Measurements from ENCODE around the gene USH2A. TPM values are rescaled to one million over a fixed set of nuclear protein-coding genes. Genes with fewer than 3 reads are reported as not detected.

USH2A gene
- total RNA-seq, 2 donors from 2014 or later: 0.74 TPM; not detected in 1

GRCh38 chr1:216461466-216461865, 38.2 kb upstream of the USH2A start:
- Histone ChIP-seq H3K27me3 (replicated peaks; ENCODE audit: insufficient read depth) (no peaks in the 10 kb centered on the region), H3K9me3 (no peaks in the 10 kb centered on the region), H3K4me3 (no peak overlapping the region), H3K27ac (no peak overlapping the region), H3K4me1 (replicated peaks) (no peaks in the 10 kb centered on the region), H3K36me3 (no peaks in the 10 kb centered on the region)
- no peak for DNase-seq (ENCODE audit: low spot score)
- no peak for TF ChIP-seq CTCF (IDR thresholded peaks at IDR 0.05)
- intact Hi-C loops (cut with DNase I): no loop called here

- no peaks in the 10 kb centered on the region for H3K4me1 ChIP-seq (replicated peaks)
- no peak overlapping the region for H3K4me3 ChIP-seq
- no peaks in the 10 kb centered on the region for H3K36me3 ChIP-seq
- H3K27ac ChIP-seq: no peak overlapping the region
- H3K9me3 ChIP-seq: no peaks in the 10 kb centered on the region
- WGBS: 81% methylated on average over 3 of the region's 3 CpGs
- DNase-seq (ENCODE audit: low spot score): no peak
- no peak for TF ChIP-seq POLR2AphosphoS5 (IDR thresholded peaks at IDR 0.05)
- intact Hi-C loops (cut with DNase I): no loop called here
- H3K27me3 ChIP-seq (replicated peaks; ENCODE audit: insufficient read depth): no peaks in the 10 kb centered on the region
These were observed 36.5 kb upstream of the USH2A start for GRCh38 chr1:216459651-216460207.

GRCh38 chr1:216458812-216459211, 35.6 kb upstream of the USH2A start:
- H3K9me3 ChIP-seq: no peaks in the 10 kb centered on the region
- intact Hi-C loops (cut with DNase I): no loop called here
- no peaks in the 10 kb centered on the region for H3K4me1 ChIP-seq (replicated peaks)
- TF ChIP-seq POLR2AphosphoS5 (IDR thresholded peaks at IDR 0.05): no peak
- no peak for TF ChIP-seq CTCF (IDR thresholded peaks at IDR 0.05)
- TF ChIP-seq POLR2A (IDR thresholded peaks at IDR 0.05): no peak
- no peak overlapping the region for H3K27ac ChIP-seq
- no peaks in the 10 kb centered on the region for H3K27me3 ChIP-seq (replicated peaks; ENCODE audit: insufficient read depth)
- no peaks in the 10 kb centered on the region for H3K36me3 ChIP-seq
- no peak overlapping the region for H3K4me3 ChIP-seq
- DNase-seq (ENCODE audit: low spot score): no peak

- Histone ChIP-seq H3K9me3 (no peaks in the 10 kb centered on the region), H3K4me3 (no peak overlapping the region), H3K4me1 (replicated peaks) (no peaks in the 10 kb centered on the region), H3K36me3 (no peaks in the 10 kb centered on the region), H3K27ac (no peak overlapping the region), H3K27me3 (replicated peaks; ENCODE audit: insufficient read depth) (no peaks in the 10 kb centered on the region)
- no peak for DNase-seq (ENCODE audit: low spot score)
- TF ChIP-seq POLR2A (IDR thresholded peaks at IDR 0.05) (no peak), POLR2AphosphoS5 (IDR thresholded peaks at IDR 0.05) (no peak), CTCF (IDR thresholded peaks at IDR 0.05) (no peak)
- intact Hi-C loops (cut with DNase I): no loop called here
These were observed 34.1 kb upstream of the USH2A start for GRCh38 chr1:216457356-216457755.

- H3K27me3 ChIP-seq (replicated peaks; ENCODE audit: insufficient read depth): no peaks in the 10 kb centered on the region
- H3K4me3 ChIP-seq: no peak overlapping the region
- no peaks in the 10 kb centered on the region for H3K36me3 ChIP-seq
- peak; percentile 14 for DNase-seq (ENCODE audit: low spot score)
- no peak overlapping the region for H3K27ac ChIP-seq
- WGBS: 44% methylated on average over 3 of the region's 3 CpGs
- no peaks in the 10 kb centered on the region for H3K4me1 ChIP-seq (replicated peaks)
- TF ChIP-seq POLR2AphosphoS5 (IDR thresholded peaks at IDR 0.05) (peak; percentile 35), CTCF (IDR thresholded peaks at IDR 0.05) (no peak), POLR2A (IDR thresholded peaks at IDR 0.05) (no peak)
- intact Hi-C loops (cut with DNase I): no loop called here
- no peaks in the 10 kb centered on the region for H3K9me3 ChIP-seq
These were observed 33.4 kb upstream of the USH2A start for GRCh38 chr1:216456682-216457081.

All from prostate gland (tissue), 2 donors.